Osteoblast (primary cell): ENCODE results near the gene CTNS. TPM values are rescaled to one million over a fixed set of nuclear protein-coding genes. Genes with fewer than 3 reads are reported as not detected.

ENCODE experiments used
- DNase-seq: peaks from one replicate; pipeline ENCODE4 v3.0.0; 2011; ENCODE audit warnings: low spot score, mixed read lengths; ENCODE audit not compliant: insufficient read length; ENCODE audit errors: missing footprints
- H2AFZ ChIP-seq: 2 replicates; pipeline ENCODE4 v1.6.0; 2011; ENCODE audit warnings: mild to moderate bottlenecking, low read length
- H3K27ac ChIP-seq: 2 replicates; pipeline ENCODE4 v1.5.1; 2011; ENCODE audit warnings: mild to moderate bottlenecking, low read depth, low read length, moderate library complexity
- H3K27me3 ChIP-seq: 2 replicates; pipeline ENCODE4 v1.6.0; 2012; ENCODE audit warnings: mild to moderate bottlenecking, control low read depth, inconsistent platforms, low read length, moderate library complexity; ENCODE audit not compliant: insufficient read depth
- H3K36me3 ChIP-seq: 2 replicates; pipeline ENCODE4 v1.5.1; 2011; ENCODE audit warnings: mild to moderate bottlenecking, low read length, control low read depth, moderate library complexity; ENCODE audit not compliant: insufficient read depth
- H3K4me1 ChIP-seq: 2 replicates; pipeline ENCODE4 v1.5.1; 2011; ENCODE audit warnings: mild to moderate bottlenecking, low read length, control low read depth, moderate library complexity; ENCODE audit not compliant: insufficient read depth
- H3K4me2 ChIP-seq: 2 replicates; pipeline ENCODE4 v1.6.0; 2011; ENCODE audit warnings: mild to moderate bottlenecking, low read length; ENCODE audit not compliant: insufficient read depth
- H3K4me3 ChIP-seq: fragments of 200-600 bp; sonication (generic); 3 replicates; pipeline ENCODE4 v1.5.1; 2012; ENCODE audit warnings: mild to moderate bottlenecking, low read length, inconsistent platforms; ENCODE audit not compliant: insufficient read depth
- H3K79me2 ChIP-seq: 2 replicates; pipeline ENCODE4 v1.6.0; 2012; ENCODE audit warnings: mild to moderate bottlenecking, low read length, control low read depth, inconsistent platforms; ENCODE audit not compliant: insufficient read depth
- H3K9me3 ChIP-seq: 2 replicates; pipeline ENCODE4 v1.5.1; 2011; ENCODE audit warnings: low read depth, low read length, control low read depth
- H4K20me1 ChIP-seq: 2 replicates; pipeline ENCODE4 v1.6.0; 2012; ENCODE audit warnings: mild to moderate bottlenecking, low read length, control low read depth; ENCODE audit not compliant: insufficient read depth
- CTCF ChIP-seq: IDR thresholded peaks from 2 replicates; pipeline ENCODE4 v1.5.1; 2011; ENCODE audit warnings: mild to moderate bottlenecking, low read depth, low read length, moderate library complexity; ENCODE audit errors: extremely low read depth
- total RNA-seq: library from RNA; depleted of rRNA; stranded (reverse); fragments of >200 nt; gene quantifications from 2 replicates; pipeline ENCODE4 v1.2.3, GENCODE V29; 2012

Gene CTNS
- total RNA-seq, 1 donor = 34.7 TPM

- peaks cover 5% of the 10 kb centered on the region for H3K27me3 ChIP-seq
- DNase-seq = peak; percentile 80
- H3K27ac ChIP-seq = no peak overlapping the region
- H4K20me1 ChIP-seq = no peaks in the 10 kb centered on the region
- no peak overlapping the region for H3K4me2 ChIP-seq
- no peak for TF ChIP-seq CTCF
- no peak overlapping the region for H2AFZ ChIP-seq
- H3K79me2 ChIP-seq = no peaks in the 10 kb centered on the region
- H3K9me3 ChIP-seq = no peaks in the 10 kb centered on the region
- no peak overlapping the region for H3K4me3 ChIP-seq
- H3K4me1 ChIP-seq = no peaks in the 10 kb centered on the region
- no peaks in the 10 kb centered on the region for H3K36me3 ChIP-seq
These were observed 52.3 kb downstream of the CTNS start for GRCh38 chr17:3688852-3689261.

- Histone ChIP-seq H3K36me3 (no peaks in the 10 kb centered on the region), H3K27me3 (peaks cover 3% of the 10 kb centered on the region), H4K20me1 (no peaks in the 10 kb centered on the region), H3K4me1 (no peaks in the 10 kb centered on the region), H2AFZ (no peak overlapping the region), H3K79me2 (no peaks in the 10 kb centered on the region), H3K4me2 (no peak overlapping the region), H3K9me3 (no peaks in the 10 kb centered on the region), H3K27ac (no peak overlapping the region), H3K4me3 (no peak overlapping the region)
- peak; percentile 89 for DNase-seq
- no peak for TF ChIP-seq CTCF
These were observed 52.9 kb downstream of the CTNS start for GRCh38 chr17:3689262-3690093.

DNA sequence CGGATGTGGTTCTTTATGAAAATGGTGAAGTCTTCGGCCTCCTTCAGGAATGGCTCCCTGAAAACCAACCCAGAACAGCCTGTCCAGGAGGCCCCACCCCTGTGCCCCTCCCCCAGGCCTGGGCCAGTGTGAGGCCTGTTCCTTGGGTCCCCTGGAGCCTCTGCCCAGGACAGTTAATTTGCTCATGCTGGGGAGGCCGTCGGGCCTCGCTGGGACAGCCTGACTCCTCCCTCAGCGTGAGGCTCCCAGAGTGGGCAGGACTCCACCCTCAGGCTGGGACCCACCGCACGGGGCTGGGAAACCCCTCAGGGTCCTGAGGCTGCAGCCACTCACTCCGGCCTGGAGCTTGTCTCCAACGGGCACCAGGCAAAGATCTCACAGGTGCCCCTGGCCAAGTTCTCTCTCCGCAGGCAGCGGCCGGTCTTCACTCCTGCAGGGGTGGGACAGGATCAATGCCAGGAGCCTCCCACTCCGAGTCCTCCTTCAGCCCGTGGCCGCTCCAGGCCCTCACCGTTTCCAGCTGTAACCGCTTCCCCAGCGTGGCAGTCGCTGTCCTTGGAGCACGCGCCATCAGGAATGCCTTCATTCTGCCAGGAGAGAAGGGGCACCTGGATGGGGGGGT lies 53.6 kb downstream of the CTNS start:
- no peaks in the 10 kb centered on the region for H3K79me2 ChIP-seq
- H3K4me1 ChIP-seq = peaks cover 5% of the 10 kb centered on the region
- DNase-seq = peak; percentile 84
- H3K36me3 ChIP-seq = no peaks in the 10 kb centered on the region
- no peak overlapping the region for H3K27ac ChIP-seq
- H3K4me3 ChIP-seq = no peak overlapping the region
- no peaks in the 10 kb centered on the region for H4K20me1 ChIP-seq
- no peaks in the 10 kb centered on the region for H3K9me3 ChIP-seq
- H2AFZ ChIP-seq = no peak overlapping the region
- peaks cover 3% of the 10 kb centered on the region for H3K27me3 ChIP-seq
- TF ChIP-seq CTCF = no peak
- no peak overlapping the region for H3K4me2 ChIP-seq

DNA sequence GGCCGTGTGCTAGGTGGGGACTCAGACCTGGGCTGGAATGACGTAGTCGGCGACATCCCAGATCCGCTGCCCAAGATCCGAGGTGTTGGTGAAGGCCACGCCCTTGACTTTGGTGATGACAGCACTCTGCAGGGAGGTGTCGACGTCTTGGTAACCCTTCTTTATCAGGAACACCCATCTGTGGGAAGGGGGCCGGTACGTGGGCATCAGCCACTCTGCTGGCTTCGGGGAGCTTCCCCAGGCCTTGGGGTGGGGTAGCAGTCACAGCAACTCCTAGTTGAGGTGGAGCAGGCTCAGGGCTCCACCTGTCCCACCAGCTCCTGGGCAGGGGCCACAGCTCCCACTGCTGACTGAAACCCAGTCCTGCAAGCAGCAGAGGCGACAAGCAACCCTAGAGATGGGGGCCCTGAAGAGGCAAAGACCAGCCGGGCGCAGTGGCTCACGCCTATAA lies 55.1 kb downstream of the CTNS start:
- Histone ChIP-seq H3K4me1 (peaks cover 12% of the 10 kb centered on the region), H3K79me2 (no peaks in the 10 kb centered on the region), H3K27me3 (peaks cover 3% of the 10 kb centered on the region), H4K20me1 (no peaks in the 10 kb centered on the region), H3K27ac (no peak overlapping the region), H3K4me2 (no peak overlapping the region), H2AFZ (no peak overlapping the region), H3K9me3 (no peaks in the 10 kb centered on the region), H3K4me3 (no peak overlapping the region), H3K36me3 (no peaks in the 10 kb centered on the region)
- peak; percentile 68 for DNase-seq
- no peak for TF ChIP-seq CTCF
